AG04449 (cell line): ENCODE data around the gene PAX4.

ENCODE experiments used
- CTCF ChIA-PET: fragments of 350-600 bp; formaldehyde crosslinking; extraction: SDS; loops from one replicate; lab custom pipeline; 2021; ENCODE audit warnings: antibody characterized with exemption; lab: Yijun Ruan, JAX
- POLR2A ChIA-PET: fragments of 400-600, 350-600 bp; formaldehyde crosslinking; extraction: SDS; loops from one replicate; lab custom pipeline; 2020; ENCODE audit warnings: antibody characterized with exemption, inconsistent platforms; lab: Yijun Ruan, JAX
- DNase-seq: peaks from one replicate; pipeline ENCODE4 v3.0.0-alpha.2; 2010; ENCODE audit warnings: low read depth, low spot score
- H3K4me3 ChIP-seq: 2 replicates; pipeline ENCODE4 v1.5.1; 2011; ENCODE audit warnings: low read depth, mild to moderate bottlenecking, control low read depth, low read length
- TF ChIP-seq, protein P1 (sequence below): IDR thresholded peaks from one replicate; pipeline ENCODE4 v1.5.1; 2011; ENCODE audit warnings: mild to moderate bottlenecking, moderate library complexity, low read length, control low read depth, inconsistent platforms; ENCODE audit not compliant: insufficient read depth; ENCODE audit errors: missing control alignments

PAX4 gene

DNA sequence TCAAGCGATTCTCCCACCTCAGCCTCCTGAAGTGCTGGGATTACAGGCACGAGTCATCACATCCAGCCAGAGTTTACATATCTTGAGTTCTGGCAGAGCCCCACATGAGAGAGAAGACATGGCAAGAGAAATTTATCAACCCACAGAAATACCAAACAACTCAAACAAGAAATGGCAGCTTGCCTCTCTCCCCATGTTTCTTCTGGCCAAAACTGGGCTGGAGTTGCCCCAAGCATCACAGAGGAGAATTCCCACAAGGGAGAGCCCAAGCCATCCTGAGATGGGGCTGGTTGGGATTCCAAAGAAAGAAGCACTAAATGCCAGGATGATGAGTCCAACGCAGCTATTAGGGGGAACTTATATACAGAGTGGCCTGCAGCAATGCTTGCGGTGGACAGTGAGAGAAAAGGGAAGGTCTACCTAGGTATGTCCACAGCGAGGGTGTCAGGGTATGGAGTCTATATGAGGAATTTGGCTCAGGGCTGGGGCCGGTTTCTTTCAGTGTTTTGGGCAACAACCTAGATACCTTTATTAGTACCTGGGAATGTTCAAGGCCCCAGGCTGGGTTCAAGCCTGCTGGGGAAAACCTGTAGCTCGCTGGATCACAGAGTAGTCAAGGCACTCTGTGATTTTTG lies 14.5 kb upstream of the PAX4 start:
- no peak overlapping the region for H3K4me3 ChIP-seq
- CTCF ChIA-PET: interaction anchor here (0.9 to 1.5 kb wide), 2 partner anchors 11 to 17 kb away, joined by 3 read pairs; no protein-coding TSS in a partner anchor
- TF ChIP-seq, protein P1, sequence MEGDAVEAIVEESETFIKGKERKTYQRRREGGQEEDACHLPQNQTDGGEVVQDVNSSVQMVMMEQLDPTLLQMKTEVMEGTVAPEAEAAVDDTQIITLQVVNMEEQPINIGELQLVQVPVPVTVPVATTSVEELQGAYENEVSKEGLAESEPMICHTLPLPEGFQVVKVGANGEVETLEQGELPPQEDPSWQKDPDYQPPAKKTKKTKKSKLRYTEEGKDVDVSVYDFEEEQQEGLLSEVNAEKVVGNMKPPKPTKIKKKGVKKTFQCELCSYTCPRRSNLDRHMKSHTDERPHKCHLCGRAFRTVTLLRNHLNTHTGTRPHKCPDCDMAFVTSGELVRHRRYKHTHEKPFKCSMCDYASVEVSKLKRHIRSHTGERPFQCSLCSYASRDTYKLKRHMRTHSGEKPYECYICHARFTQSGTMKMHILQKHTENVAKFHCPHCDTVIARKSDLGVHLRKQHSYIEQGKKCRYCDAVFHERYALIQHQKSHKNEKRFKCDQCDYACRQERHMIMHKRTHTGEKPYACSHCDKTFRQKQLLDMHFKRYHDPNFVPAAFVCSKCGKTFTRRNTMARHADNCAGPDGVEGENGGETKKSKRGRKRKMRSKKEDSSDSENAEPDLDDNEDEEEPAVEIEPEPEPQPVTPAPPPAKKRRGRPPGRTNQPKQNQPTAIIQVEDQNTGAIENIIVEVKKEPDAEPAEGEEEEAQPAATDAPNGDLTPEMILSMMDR: no peak
- POLR2A ChIA-PET: interaction anchor here (1.4 to 1.7 kb wide), 2 partner anchors 9 to 47 kb away, joined by 6 read pairs; partner anchors contain the start of gene GCC1
- DNase-seq: peak; percentile 92

DNA sequence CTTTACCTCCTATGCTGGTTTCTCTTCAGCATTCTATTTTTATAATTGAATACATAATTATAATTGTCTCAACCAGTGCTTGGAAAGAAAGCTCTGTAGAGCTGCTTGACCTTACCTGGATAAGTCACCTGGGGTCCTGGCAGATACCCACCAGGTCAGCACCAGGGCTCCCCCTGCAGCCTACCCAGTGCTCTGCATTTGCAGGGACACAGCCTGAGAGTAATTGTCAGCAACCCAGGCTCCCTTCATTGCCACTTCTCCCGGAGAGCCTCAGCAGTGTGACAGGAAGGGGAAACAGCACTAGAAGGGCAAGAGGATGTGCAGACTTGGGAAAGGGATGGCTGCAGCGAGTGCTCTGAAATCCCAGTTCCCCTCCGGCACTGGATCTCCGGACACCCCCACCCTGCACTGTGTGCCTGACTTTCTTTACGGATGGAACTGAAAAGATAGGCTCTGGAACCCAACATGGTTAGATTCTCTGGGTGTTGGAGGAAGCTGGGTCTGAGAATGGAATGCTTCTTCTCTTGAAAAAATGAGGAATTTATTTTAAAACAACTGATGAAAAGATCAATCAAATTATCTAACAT lies 11.4 kb upstream of the PAX4 start:
- H3K4me3 ChIP-seq: no peak overlapping the region
- no peak for DNase-seq
- ChIA-PET POLR2A (interaction anchor here (0.6 kb wide), 1 partner anchor 22 kb away, joined by 4 read pairs; no protein-coding TSS in a partner anchor), CTCF (interaction anchor here (0.9 to 1.3 kb wide), 5 partner anchors 10 to 282 kb away, joined by 3 to 4 read pairs (median 3); no protein-coding TSS in a partner anchor)
- TF ChIP-seq, protein P1: peak; percentile 39

DNA sequence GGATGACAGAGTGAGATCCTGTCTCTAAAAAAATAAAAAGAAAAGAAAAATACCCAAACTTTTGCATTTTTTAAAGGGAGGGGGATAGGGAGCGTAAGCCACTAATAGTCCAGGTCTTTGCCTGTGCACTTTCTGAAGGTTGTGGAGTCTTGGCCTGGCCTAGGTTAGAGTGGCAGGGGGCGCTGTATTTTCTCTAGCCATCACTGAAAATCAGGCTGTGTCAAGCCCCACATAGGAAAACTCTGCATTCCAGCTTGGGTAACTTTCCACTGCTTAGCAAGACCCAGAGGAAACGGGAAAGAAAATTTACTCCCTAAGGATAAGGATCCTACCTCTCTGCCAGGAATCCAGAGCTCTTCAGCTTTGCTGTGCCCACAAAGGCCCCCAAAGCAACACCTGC lies 10.5 kb upstream of the PAX4 start:
- DNase-seq: no peak
- ChIA-PET CTCF (interaction anchor here (0.9 to 1.3 kb wide), 4 partner anchors 9 to 281 kb away, joined by 3 to 4 read pairs (median 3); no protein-coding TSS in a partner anchor), POLR2A (no interaction called here)

DNA sequence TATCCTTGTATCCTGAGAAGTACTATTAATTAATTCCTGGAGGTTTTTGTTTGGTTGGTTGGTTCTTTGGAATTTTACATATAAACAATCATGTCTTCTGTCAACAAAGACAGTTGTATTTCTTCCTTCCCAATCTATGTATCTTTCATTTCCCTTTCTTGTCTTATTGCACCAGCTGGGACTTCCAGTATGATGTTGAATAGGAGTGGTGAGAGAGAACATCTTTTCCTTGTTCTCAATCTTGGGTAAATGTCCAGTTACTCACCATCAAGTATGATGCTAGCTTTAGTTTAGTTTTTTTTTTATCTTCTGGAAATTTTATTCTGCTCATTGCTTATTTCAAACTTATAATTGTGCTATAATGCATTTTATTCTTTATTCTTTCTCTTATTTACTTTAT lies 7.4 kb upstream of the PAX4 start:
- TF ChIP-seq, protein P1: no peak
- ChIA-PET POLR2A (no interaction called here), CTCF (no interaction called here)
- no peak for DNase-seq
- H3K4me3 ChIP-seq: no peak overlapping the region

More for the DNA sequence above, 10.5 kb upstream of the PAX4 start:
- TF ChIP-seq, protein P1: no peak
- no peak overlapping the region for H3K4me3 ChIP-seq

DNA sequence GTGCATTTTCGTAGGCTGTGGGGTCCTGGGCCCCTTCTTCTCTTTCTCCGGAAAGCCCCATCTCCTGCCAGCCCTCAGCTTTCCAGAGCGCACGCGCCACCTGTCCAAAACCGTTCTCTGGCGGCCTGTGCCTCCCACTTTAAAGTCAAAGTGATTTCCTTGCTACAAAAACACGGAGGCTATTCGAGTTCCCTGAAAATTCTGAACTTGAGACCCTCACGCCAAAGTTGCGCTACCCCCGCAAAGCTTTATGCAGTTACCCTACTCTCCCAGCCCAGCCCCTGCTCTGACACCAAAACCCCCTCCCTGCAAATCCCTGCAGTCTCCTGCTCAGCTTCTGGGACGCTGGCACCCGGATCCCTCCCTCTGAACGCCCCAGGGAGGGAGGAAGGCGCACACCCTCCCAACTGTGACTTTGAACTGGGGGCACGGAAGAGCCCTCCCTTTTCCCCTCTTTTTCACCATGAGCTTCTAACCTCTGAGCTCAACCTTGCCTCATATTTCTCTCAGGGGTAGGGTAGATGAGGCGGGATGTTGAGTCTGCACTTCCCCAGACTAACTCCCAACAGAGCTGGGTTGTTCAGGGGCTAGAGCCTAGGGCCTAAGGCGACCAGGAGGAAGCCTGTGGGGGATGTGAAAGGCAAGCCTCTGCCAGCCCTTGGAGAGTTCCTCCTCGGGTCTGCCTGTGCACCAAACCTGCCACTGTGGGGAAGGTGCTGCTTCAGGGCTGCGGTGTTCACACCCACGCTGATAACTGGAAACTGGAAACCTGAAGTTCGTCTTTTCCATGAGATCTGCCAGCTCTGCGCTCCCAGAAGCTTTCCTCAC lies 2.7 kb upstream of the PAX4 start:
- no peak overlapping the region for H3K4me3 ChIP-seq
- ChIA-PET POLR2A (no interaction called here), CTCF (interaction anchor here (1.1 kb wide), 1 partner anchor 12 kb away, joined by 3 read pairs; no protein-coding TSS in a partner anchor)
- TF ChIP-seq, protein P1: no peak
- no peak for DNase-seq
